HG02981 (cell line): ENCODE data around the gene SCRT2.
"Not testable (repeated sequence)": the region's sequence is repeated elsewhere in the genome, so short reads cannot be mapped to it uniquely, and the experiment has no call there.

ENCODE experiments used
- ATAC-seq: cut with Tn5 transposase; IDR thresholded peaks from one replicate; pipeline ENCODE4 v1.9.1; 2021; ENCODE audit warnings: mild to moderate bottlenecking, moderate library complexity; ENCODE audit not compliant: unreplicated experiment

SCRT2 gene

GRCh38 chr20:675453-676314 lies at the start of gene SCRT2:
Gene SCRT2 (minus strand): TSS chr20:675802. CDS start chr20:675601, 201 bp downstream.
- no peak for ATAC-seq

GRCh38 chr20:724797-725196 lies 49.2 kb upstream of the SCRT2 start:
- ATAC-seq = not testable (repeated sequence)

GRCh38 chr20:723756-724155 lies 48.2 kb upstream of the SCRT2 start:
- ATAC-seq = no peak

GRCh38 chr20:722822-723644 lies 47.4 kb upstream of the SCRT2 start:
- no peak for ATAC-seq

GRCh38 chr20:721876-722275 lies 46.3 kb upstream of the SCRT2 start:
- no peak for ATAC-seq

- ATAC-seq = no peak
Observed at GRCh38 chr20:719816-720215, 44.2 kb upstream of the SCRT2 start.

GRCh38 chr20:719068-719467 lies 43.5 kb upstream of the SCRT2 start:
- ATAC-seq = no peak

GRCh38 chr20:717832-718231 lies 42.2 kb upstream of the SCRT2 start:
- no peak for ATAC-seq

- ATAC-seq = no peak
Observed at GRCh38 chr20:717271-717670, 41.7 kb upstream of the SCRT2 start.

- no peak for ATAC-seq
Observed at GRCh38 chr20:714453-714852, 38.9 kb upstream of the SCRT2 start.

GRCh38 chr20:711576-711975 lies 36.0 kb upstream of the SCRT2 start:
- no peak for ATAC-seq

- no peak for ATAC-seq
Observed at GRCh38 chr20:710780-711450, 35.3 kb upstream of the SCRT2 start.

- no peak for ATAC-seq
Observed at GRCh38 chr20:709991-710779, 34.6 kb upstream of the SCRT2 start.

- no peak for ATAC-seq
Observed at GRCh38 chr20:709423-709822, 33.8 kb upstream of the SCRT2 start.

- no peak for ATAC-seq
Observed at GRCh38 chr20:708956-709355, 33.4 kb upstream of the SCRT2 start.

- no peak for ATAC-seq
Observed at GRCh38 chr20:707451-708110, 32.0 kb upstream of the SCRT2 start.

- ATAC-seq = no peak
Observed at GRCh38 chr20:706366-706885, 30.8 kb upstream of the SCRT2 start.

GRCh38 chr20:704726-705125 lies 29.1 kb upstream of the SCRT2 start:
- no peak for ATAC-seq

- ATAC-seq = no peak
Observed at GRCh38 chr20:703426-703825, 27.8 kb upstream of the SCRT2 start.

GRCh38 chr20:703006-703405 lies 27.4 kb upstream of the SCRT2 start:
- ATAC-seq = no peak
